ENCODE measurements around the gene ZNF236.

Gene ZNF236

DNA sequence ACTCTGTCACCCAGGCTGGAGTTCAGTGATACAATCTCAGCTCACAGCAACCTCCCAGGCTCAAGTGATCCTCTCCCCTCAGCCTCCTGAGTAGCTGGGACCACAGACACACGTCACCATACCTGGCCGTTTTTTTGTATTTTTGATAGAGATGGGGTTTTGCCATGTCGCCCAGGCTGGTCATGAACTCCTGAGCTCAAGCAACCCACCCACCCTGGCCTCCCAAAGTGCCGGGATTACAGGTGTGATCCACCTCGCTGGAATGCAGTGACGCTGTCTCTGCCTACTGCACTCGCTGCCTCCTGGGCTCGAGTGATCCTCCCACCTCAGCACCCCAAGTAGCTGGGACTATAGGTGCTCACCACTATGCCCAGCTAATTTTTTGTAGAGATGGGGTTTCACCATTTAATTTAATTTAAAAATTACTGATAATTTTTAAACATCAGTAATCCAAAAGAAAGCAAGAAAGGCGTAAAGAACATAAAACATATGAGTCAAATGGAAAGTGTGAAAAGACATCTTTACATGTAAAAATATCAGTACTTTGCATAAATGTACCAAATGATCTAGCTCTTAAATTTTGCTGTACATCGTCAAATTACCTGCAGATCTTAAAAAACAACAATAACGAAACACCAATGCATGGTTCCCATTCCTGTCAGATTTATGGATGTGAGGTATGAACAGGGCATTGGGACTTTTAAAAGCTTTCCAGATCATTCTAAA lies 2.8 kb upstream of the ZNF236 start:
- in situ Hi-C loops (cut with HindIII; ENCODE audit: low sequenced_read_pairs), result no loop called here

DNA sequence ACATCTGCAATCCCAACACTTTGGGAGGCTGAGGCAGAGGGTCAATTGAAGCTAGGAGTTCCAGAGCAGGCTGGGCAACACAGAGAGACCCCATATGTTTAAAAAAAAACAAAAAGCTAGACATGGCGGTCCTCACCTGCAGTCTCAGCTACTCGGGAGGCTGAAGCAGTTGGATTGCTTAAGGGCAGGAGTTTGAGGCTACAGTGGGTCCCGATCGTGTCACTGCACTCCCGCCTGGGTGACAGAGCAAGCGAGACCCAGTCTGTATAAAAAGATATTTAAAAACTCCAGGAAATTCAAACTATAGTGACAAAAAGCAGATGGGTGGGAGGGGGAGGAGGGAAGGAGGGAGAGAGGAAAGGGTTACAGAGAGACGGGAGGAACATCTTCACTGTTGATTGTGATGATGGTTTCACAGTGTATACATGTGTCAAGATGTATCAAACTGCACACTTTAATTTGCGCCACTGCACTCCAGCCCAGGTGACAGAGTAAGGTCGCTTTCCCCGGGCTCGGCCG lies 942 bp upstream of the ZNF236 start:
- in situ Hi-C loops (cut with HindIII; ENCODE audit: low sequenced_read_pairs), result no loop called here

DNA sequence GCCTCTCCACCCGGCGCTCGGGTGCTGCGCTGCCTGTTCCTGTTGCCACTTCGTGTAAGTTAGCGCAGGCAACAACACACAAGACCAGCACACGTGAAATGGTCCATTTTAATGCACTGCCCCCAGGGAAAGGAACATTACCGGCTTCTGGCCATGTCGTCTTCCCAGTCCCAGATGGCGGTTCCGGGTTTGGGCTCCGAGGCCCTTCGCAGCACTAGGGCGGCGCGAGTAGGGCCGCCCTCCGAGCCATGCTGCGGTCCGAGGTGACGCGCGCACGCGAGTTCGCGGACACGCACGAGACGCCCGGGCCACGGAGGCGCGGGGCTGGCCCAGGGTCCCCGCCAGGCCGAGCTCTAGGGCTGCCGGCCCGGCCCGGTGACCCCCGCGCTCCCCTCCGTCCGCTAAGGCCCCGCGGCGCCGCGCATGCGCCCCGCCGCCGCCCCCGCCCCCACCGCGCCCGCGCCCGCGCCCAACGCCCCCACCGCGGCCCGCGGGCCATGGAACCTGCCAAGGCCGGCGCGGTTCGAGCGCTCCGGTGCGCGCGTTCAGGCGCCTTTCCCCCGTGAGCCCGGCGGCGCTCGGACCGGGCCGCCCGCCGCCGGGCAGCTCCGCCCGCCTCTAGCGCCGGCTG lies 367 bp upstream of the ZNF236 start:
- in situ Hi-C loops (cut with HindIII; ENCODE audit: low sequenced_read_pairs), result no loop called here

GRCh38 chr18:76823161-76823538 lies 793 bp downstream of the ZNF236 start:
- in situ Hi-C loops (cut with HindIII; ENCODE audit: low sequenced_read_pairs), result no loop called here

- in situ Hi-C loops (cut with HindIII; ENCODE audit: low sequenced_read_pairs), result no loop called here
Measured at GRCh38 chr18:76823587-76824011, 1.2 kb downstream of the ZNF236 start.

- in situ Hi-C loops (cut with HindIII; ENCODE audit: low sequenced_read_pairs), result no loop called here
Measured at GRCh38 chr18:76824145-76824676, 1.9 kb downstream of the ZNF236 start.

- in situ Hi-C loops (cut with HindIII; ENCODE audit: low sequenced_read_pairs), result no loop called here
Measured at GRCh38 chr18:76824754-76825153, 2.4 kb downstream of the ZNF236 start.

GRCh38 chr18:76827205-76828200 lies 5.1 kb downstream of the ZNF236 start:
- in situ Hi-C loops (cut with HindIII; ENCODE audit: low sequenced_read_pairs), result no loop called here

DNA sequence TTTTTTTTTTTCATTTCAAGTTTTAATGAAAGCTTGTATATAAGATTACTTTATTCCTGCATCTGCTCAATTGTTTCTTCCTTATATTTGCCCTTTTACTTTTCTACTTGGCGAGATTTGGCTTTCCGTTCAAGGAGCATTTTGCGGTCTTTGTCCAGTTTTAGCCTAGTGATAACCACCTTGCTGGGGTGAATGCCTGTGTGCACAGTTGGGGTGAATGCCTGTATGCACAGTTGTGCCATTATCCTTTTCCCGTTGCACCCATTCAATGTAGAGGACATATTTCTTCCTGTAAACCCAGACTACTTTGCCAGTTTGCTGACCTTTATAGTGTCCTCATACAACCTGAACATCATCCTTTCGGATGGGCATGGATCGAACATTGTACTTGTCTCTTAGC lies 12.0 kb downstream of the ZNF236 start:
- in situ Hi-C loops (cut with HindIII; ENCODE audit: low sequenced_read_pairs), result loop anchor here (10.0 kb wide), 1 partner anchor 80 kb away; no protein-coding TSS in a partner anchor

GRCh38 chr18:76835380-76835779 lies 13.0 kb downstream of the ZNF236 start:
- in situ Hi-C loops (cut with HindIII; ENCODE audit: low sequenced_read_pairs), result loop anchor here (10.0 kb wide), 1 partner anchor 79 kb away; no protein-coding TSS in a partner anchor

DNA sequence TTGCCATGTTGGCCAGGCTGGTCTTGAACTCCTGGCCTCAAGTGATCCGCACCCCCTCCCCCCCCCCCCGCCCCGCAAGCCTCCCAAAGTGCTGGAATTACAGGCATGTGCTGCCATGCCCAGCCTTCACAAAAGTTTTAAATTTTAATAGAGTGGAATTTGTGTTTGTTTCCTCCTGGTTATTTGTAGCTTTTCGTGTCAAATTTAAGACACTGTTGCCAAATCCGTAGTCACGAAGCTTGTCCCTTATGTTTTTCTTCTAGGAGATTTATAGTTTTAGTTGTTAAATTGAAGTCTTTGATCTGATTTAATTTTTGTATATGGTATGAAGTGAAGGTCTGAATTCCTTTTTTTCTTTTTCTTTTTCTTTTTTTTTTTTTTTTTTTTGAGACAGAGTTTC lies 14.7 kb downstream of the ZNF236 start:
- in situ Hi-C loops (cut with HindIII; ENCODE audit: low sequenced_read_pairs), result loop anchor here (10.0 kb wide), 1 partner anchor 78 kb away; no protein-coding TSS in a partner anchor

- in situ Hi-C loops (cut with HindIII; ENCODE audit: low sequenced_read_pairs), result loop anchor here (10.0 kb wide), 1 partner anchor 77 kb away; no protein-coding TSS in a partner anchor
Measured at GRCh38 chr18:76838182-76838581, 15.8 kb downstream of the ZNF236 start.

- in situ Hi-C loops (cut with HindIII; ENCODE audit: low sequenced_read_pairs), result loop anchor here (10.0 kb wide), 1 partner anchor 76 kb away; no protein-coding TSS in a partner anchor
Measured at GRCh38 chr18:76839086-76839794, 16.9 kb downstream of the ZNF236 start.

DNA sequence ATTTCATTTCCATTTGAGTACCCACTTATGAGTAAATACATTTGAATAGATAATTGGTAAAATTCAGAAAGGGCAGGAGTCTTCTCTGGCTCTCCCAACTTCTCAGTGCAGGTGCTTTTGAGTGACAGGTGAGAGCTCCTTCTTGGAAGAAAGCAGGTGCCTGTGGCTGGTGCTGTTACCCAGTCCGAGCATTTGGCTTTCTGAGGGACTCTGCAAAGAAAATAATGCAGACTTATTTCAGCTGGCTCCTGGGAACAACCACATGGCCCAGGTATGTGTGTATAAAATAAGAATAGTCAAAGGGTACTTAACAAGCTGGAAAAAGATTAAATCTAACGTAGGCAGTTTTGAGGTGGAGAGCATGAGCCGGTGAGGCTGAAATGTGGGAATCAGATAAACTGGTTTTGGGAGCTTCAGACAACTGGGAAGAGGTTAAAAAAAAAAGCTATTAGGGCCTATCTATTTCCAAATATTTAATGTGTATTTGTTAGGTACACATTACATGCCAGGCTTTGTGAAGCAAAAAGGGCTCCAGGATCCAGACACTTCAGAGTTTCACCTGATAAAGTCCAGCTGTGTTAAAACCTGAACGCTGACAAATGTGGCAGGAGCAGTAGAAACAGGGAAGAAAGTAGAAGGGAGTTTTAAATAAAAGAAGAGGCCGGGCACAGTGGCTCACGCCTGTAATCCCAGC lies 20.6 kb downstream of the ZNF236 start:
- in situ Hi-C loops (cut with HindIII; ENCODE audit: low sequenced_read_pairs), result no loop called here

- in situ Hi-C loops (cut with HindIII; ENCODE audit: low sequenced_read_pairs), result no loop called here
Measured at GRCh38 chr18:76844144-76844543, 21.8 kb downstream of the ZNF236 start.

- in situ Hi-C loops (cut with HindIII; ENCODE audit: low sequenced_read_pairs), result no loop called here
Measured at GRCh38 chr18:76844742-76845477, 22.6 kb downstream of the ZNF236 start.

GRCh38 chr18:76846217-76846616 lies 23.9 kb downstream of the ZNF236 start:
- in situ Hi-C loops (cut with HindIII; ENCODE audit: low sequenced_read_pairs), result no loop called here

DNA sequence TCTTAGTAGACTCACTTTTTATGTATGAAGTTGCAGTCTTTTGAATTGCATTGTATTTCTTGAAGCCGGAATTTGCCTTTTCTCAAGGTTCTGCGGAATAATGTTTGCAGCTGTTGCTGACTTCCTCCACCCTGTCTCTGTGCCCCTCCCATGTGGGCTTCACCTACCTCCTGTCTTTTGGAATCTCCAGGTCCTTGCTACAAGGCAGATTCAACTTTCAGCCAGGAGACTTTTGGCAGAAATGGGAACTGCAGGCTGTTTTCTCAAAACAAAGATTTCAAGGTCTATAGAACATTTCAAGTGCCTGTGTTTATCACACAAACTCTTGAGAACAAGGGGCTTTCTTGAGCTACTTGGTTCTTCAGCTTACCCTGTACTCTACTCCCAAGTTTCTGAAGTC lies 25.6 kb downstream of the ZNF236 start:
- in situ Hi-C loops (cut with HindIII; ENCODE audit: low sequenced_read_pairs), result no loop called here

DNA sequence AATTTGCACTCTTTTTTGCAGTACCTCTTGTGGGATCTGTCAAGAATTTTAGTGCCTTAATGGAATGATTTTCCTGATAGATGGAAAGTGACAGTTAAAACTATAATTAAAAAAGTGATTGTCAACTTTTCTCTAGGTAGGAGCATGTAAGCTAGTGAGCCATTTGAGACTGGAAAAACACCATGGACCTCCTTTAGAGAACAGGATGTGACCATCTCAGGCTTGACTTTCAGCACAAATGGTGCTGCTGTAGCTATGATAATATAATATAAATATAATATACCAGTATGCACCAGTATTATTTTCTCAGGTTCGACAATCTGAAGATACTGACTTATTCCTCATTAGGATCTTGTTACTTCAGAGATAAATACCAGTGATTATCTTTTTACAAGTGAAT lies 27.8 kb downstream of the ZNF236 start:
- in situ Hi-C loops (cut with HindIII; ENCODE audit: low sequenced_read_pairs), result no loop called here
